A549 treated with GW870086 at 1 μM for 4 hours (cell line): Measurements from ENCODE around the gene KRTAP19-8. TPM values are rescaled to one million over a fixed set of nuclear protein-coding genes. Genes with fewer than 3 reads are reported as not detected.

Source experiments
- total RNA-seq: library from RNA; stranded (reverse); fragments of 200-300 nt; extraction: Qiagen RNA extraction; gene quantifications from 5 replicates; pipeline ENCODE4 v1.2.3, GENCODE V29; 2022; ENCODE audit warnings: low read depth

KRTAP19-8 gene
- total RNA-seq, result not detected in 5 replicates

GRCh38 chr21:31038376-31038775, at the start of gene KRTAP19-8:
Gene KRTAP19-8, minus strand, starts transcription at chr21:31038476. Its CDS starts 33 bp downstream, at chr21:31038443.

Other genes with a start within 250 kb of the KRTAP19-8 start
- not detected in 5 replicates for gene KRTAP8-1, start 225.2 kb downstream of the KRTAP19-8 start, total RNA-seq
- not detected in 5 replicates for gene KRTAP7-1, start 208.7 kb downstream of the KRTAP19-8 start, total RNA-seq
- gene KRTAP11-1, start 156.9 kb downstream of the KRTAP19-8 start, total RNA-seq, result not detected in 5 replicates